ENCODE measurements around the gene OR6T1. TPM values are rescaled to one million over a fixed set of nuclear protein-coding genes. Genes with fewer than 3 reads are reported as not detected.

Gene OR6T1
- total RNA-seq, result not detected in 2 replicates

GRCh38 chr11:123943738-123944137 lies at the start of gene OR6T1:
OR6T1 (minus strand) TSS chr11:123943838; CDS start chr11:123943838, 0 bp downstream.

GRCh38 chr11:123977731-123978347 lies 34.2 kb upstream of the OR6T1 start, which contains the start of gene OR10S1:
OR10S1 (minus strand) TSS chr11:123977781; CDS start chr11:123977664, 117 bp downstream.

GRCh38 chr11:123939317-123939716 lies 4.3 kb downstream of the OR6T1 start, which contains the start of gene OR4D5:
OR4D5 (plus strand) TSS chr11:123939617; CDS start chr11:123939617, 0 bp downstream.

GRCh38 chr11:123901867-123902266 lies 41.8 kb downstream of the OR6T1 start, which contains the start of gene OR8D4:
OR8D4 (plus strand) TSS chr11:123902167; CDS start chr11:123906432, 4,265 bp downstream.

Other genes starting within 250 kb of the OR6T1 start
- gene ZNF202, start 202.2 kb downstream of the OR6T1 start, total RNA-seq, result 3.9 and 4.6 TPM in 2 replicates
- gene OR6X1, start 189.3 kb downstream of the OR6T1 start, total RNA-seq, result not detected in 2 replicates
- gene OR6M1, start 137.5 kb downstream of the OR6T1 start, total RNA-seq, result not detected in 2 replicates
- gene TMEM225, start 58.2 kb downstream of the OR6T1 start, total RNA-seq, result not detected in 2 replicates
- gene OR8D4, start 41.7 kb downstream of the OR6T1 start, total RNA-seq, result not detected in 2 replicates
- gene OR4D5, start 4.2 kb downstream of the OR6T1 start, total RNA-seq, result not detected in 2 replicates
- gene OR10S1, start 33.9 kb upstream of the OR6T1 start, total RNA-seq, result not detected in 2 replicates
- not detected in 2 replicates for gene OR10G6, start 51.3 kb upstream of the OR6T1 start, total RNA-seq
- gene OR10G4, start 69.2 kb upstream of the OR6T1 start, total RNA-seq, result not detected in 2 replicates
- not detected in 2 replicates for gene OR10G9, start 79.2 kb upstream of the OR6T1 start, total RNA-seq
- not detected in 2 replicates for gene OR10G8, start 83.0 kb upstream of the OR6T1 start, total RNA-seq
- gene OR10G7, start 97.5 kb upstream of the OR6T1 start, total RNA-seq, result not detected in 2 replicates
- 20.9 and 25.5 TPM in 2 replicates for gene VWA5A, start 171.6 kb upstream of the OR6T1 start, total RNA-seq
- gene OR10D3, start 239.5 kb upstream of the OR6T1 start, total RNA-seq, result not detected in 2 replicates

All from bronchial smooth muscle cell (primary cell).